Activated CD4-positive, alpha-beta T cell treated with anti-CD3 and anti-CD28 coated beads for 36 hours (primary cell): ENCODE measurements around the gene CNTN1. TPM values are rescaled to one million over a fixed set of nuclear protein-coding genes. Genes with fewer than 3 reads are reported as not detected.

Experiments
- ATAC-seq: fragments of 200-7000 bp; cut with Tn5 transposase; one replicate; pipeline ENCODE4 v1.10.0; 2021; ENCODE audit warnings: mild to moderate bottlenecking, moderate library complexity
- CTCF ChIA-PET: fragments of 350-600 bp; sonication (Branson Sonifier 250); formaldehyde crosslinking; loops from one replicate; lab custom pipeline; 2021; ENCODE audit warnings: antibody characterized with exemption; lab: Charles Lee
- POLR2A ChIA-PET: fragments of 350-600 bp; sonication (Branson Sonifier 250); formaldehyde crosslinking; loops from one replicate; lab custom pipeline; 2021; ENCODE audit warnings: antibody characterized with exemption, inconsistent platforms; lab: Charles Lee
- DNase-seq: peaks from one replicate; pipeline ENCODE4 v3.0.0-alpha.2; 2020
- H3K27ac Mint-ChIP-seq: one replicate; pipeline ENCODE4 v1.8.0; 2021; ENCODE audit warnings: mixed read lengths
- H3K27me3 Mint-ChIP-seq: one replicate; pipeline ENCODE4 v1.8.0; 2021; ENCODE audit warnings: mixed read lengths
- H3K36me3 Mint-ChIP-seq: one replicate; pipeline ENCODE4 v1.8.0; 2021; ENCODE audit warnings: low read depth, mixed read lengths
- H3K4me1 Mint-ChIP-seq: one replicate; pipeline ENCODE4 v1.8.0; 2021; ENCODE audit warnings: mixed read lengths
- H3K4me3 Mint-ChIP-seq: one replicate; pipeline ENCODE4 v1.8.0; 2021; ENCODE audit warnings: mild to moderate bottlenecking, moderate library complexity, mixed read lengths
- H3K9me3 Mint-ChIP-seq: one replicate; pipeline ENCODE4 v1.8.0; 2021; ENCODE audit warnings: low read depth, mixed read lengths
- intact Hi-C, 2 experiments: fragments of 100-400 bp; cut with DNase I in 1 of 2; cut with micrococcal nuclease in 1 of 2; formaldehyde crosslinking; loops; one replicate each; pipeline versions ENCODE4 v1.14.2 to v1.15.1; 2022 to 2024; cut with DNase I, micrococcal nuclease
- total RNA-seq, 2 experiments: library from RNA; stranded (reverse); gene quantifications; one replicate each; pipeline ENCODE4 v1.2.3, GENCODE V29; 2021

The CNTN1 gene
- total RNA-seq, 2 experiments from 2014 or later = not detected

DNA sequence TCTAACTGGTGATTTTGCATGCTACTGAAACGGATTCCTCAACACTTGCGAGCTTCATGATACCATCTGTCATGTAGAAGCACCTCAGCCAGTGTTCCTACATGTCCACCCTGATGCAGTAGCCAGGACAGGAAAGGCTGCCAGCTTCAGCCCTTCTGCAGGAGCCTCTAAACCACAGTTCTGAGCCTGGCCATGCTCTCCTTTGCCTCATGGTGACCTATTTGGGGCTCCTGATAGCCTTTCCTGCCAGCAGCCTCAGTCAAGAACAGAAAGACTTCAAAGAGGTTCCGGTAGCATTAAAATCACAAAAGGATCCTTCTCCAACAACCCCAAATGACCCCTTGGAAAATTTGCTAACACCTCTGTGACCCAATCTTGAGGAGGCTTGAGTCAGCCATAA lies 96.0 kb downstream of the CNTN1 start:
- intact Hi-C loops = no loop called here
- POLR2A ChIA-PET = no interaction called here
- no peak for DNase-seq
- H3K4me3 Mint-ChIP-seq = no peak overlapping the region
- CTCF ChIA-PET = interaction anchor here (0.7 kb wide), 1 partner anchor 119 kb away, joined by 3 read pairs; no protein-coding TSS in a partner anchor
- no peak overlapping the region for H3K27ac Mint-ChIP-seq
- no peaks in the 10 kb centered on the region for H3K27me3 Mint-ChIP-seq
- ATAC-seq = no peak
- H3K36me3 Mint-ChIP-seq = no peaks in the 10 kb centered on the region
- H3K4me1 Mint-ChIP-seq = no peaks in the 10 kb centered on the region
- H3K9me3 Mint-ChIP-seq = no peaks in the 10 kb centered on the region

DNA sequence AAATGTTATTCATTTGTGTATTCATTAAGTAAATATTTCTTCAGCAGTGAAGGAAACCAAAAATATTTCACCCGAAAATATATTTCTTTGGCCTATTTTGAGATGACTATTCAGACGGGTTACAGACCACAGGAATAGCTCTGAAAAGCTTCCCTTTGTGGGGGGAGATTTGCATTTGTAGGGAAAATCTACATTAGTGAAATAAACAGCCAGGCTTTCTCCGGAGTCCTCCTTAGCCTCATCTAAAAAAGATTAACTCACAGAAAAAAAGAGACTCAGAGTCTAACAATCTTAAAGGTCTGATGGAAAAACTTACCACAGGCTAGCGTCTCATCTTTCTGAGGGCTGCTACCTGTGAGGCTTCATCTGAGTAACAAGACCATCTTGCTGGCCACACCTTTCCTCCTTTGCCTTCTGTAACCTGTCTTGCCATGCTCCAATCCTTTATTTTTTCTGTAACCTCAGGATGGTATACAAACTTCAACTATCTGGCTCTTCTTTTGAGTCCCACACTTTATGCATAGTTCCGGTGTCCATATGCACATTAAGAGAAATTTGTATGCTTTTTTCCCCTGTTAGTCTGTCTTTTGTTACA lies 100.7 kb downstream of the CNTN1 start:
- Mint-ChIP-seq H3K27me3 (no peaks in the 10 kb centered on the region), H3K27ac (no peak overlapping the region), H3K36me3 (no peaks in the 10 kb centered on the region), H3K4me1 (no peaks in the 10 kb centered on the region), H3K4me3 (no peak overlapping the region), H3K9me3 (no peaks in the 10 kb centered on the region)
- no peak for DNase-seq
- intact Hi-C loops = no loop called here
- CTCF ChIA-PET = no interaction called here
- ATAC-seq = no peak
- POLR2A ChIA-PET = no interaction called here

DNA sequence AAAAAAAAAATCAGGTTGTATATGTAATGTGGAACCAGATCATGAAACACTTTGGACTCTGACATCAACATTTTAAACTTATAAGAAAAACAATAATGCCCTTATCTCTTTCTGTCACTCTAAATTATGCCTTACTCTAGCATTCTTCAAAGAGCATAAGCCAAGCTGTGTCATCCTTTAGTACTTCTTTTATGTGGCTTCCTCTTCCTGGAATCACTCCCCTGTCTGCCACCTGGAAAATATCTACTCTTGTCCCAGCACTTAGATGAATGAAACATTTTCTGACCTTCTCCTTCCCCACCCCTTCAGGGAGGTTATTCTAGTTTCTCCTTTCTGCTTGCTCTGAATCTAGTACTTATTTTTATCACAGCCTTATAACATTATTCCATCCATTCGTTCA lies 101.2 kb downstream of the CNTN1 start:
- Mint-ChIP-seq H3K9me3 (no peaks in the 10 kb centered on the region), H3K36me3 (no peaks in the 10 kb centered on the region), H3K4me3 (no peak overlapping the region), H3K27ac (no peak overlapping the region), H3K27me3 (no peaks in the 10 kb centered on the region), H3K4me1 (no peaks in the 10 kb centered on the region)
- ATAC-seq (no peak), DNase-seq (no peak)
- intact Hi-C loops = no loop called here
- ChIA-PET POLR2A (no interaction called here), CTCF (no interaction called here)

DNA sequence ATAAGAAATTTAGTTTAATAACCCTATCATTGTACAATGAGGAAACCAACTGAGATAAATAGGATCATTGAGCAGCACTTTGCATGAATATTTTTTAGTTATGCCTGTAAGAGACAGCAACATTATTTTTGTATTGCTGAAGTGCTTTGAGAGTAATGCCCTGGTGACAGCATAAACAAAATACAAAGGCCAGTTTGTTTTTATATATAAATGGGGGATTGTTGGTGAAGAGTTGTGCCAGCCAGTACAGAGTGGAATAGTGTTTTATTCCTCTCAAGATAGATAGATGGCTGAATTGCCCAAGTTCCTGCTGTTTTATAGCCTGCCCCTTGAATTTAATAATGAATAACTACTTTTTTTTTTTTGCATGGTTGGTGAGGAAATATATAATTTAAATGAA lies 101.8 kb downstream of the CNTN1 start:
- ATAC-seq (no peak), DNase-seq (no peak)
- ChIA-PET CTCF (no interaction called here), POLR2A (no interaction called here)
- intact Hi-C loops = no loop called here
- Mint-ChIP-seq H3K27ac (no peak overlapping the region), H3K9me3 (no peaks in the 10 kb centered on the region), H3K4me1 (no peaks in the 10 kb centered on the region), H3K36me3 (no peaks in the 10 kb centered on the region), H3K27me3 (no peaks in the 10 kb centered on the region), H3K4me3 (no peak overlapping the region)

DNA sequence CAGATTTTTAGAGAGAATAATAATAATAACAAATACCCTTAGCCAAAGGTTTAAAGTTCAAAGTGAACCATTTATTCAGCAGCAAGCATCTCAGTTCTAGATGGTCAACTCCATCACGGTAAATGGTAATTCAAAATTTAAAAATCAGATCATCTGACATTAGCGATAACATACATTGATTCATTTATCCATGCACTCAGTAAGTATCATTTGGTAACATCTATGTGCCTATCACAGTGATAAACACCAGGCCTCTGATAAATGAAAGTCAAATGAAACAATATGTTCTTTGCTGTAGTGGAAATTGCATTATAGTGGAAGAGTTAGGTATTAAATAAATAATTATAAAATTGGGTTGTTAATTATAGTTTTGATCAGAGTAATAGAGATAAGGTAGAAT lies 108.8 kb downstream of the CNTN1 start:
- Mint-ChIP-seq H3K4me1 (no peaks in the 10 kb centered on the region), H3K36me3 (no peaks in the 10 kb centered on the region), H3K27ac (no peak overlapping the region), H3K27me3 (no peaks in the 10 kb centered on the region), H3K4me3 (no peak overlapping the region), H3K9me3 (no peaks in the 10 kb centered on the region)
- intact Hi-C loops = no loop called here
- CTCF ChIA-PET = no interaction called here
- POLR2A ChIA-PET = no interaction called here
- no peak for DNase-seq
- no peak for ATAC-seq

DNA sequence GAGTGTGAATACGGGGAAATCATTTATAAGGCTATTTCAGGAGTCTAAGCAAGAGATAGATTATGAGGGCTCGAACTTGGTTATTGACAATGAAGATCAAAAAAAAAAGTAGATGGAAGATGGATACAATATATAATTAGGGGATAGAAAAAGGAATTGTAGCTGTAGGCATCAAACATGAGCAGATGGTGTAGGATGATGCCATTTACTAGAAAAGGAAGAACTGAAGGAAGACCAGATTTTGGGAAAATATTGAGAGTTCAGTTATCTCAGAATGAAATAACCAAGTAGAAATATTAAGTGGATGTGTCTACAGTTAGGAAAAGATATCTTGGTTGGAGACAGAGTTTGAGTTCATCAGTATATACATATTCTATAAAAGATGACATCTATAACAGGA lies 109.6 kb downstream of the CNTN1 start:
- H3K9me3 Mint-ChIP-seq = no peaks in the 10 kb centered on the region
- no peak overlapping the region for H3K27ac Mint-ChIP-seq
- intact Hi-C loops = no loop called here
- no peak overlapping the region for H3K4me3 Mint-ChIP-seq
- H3K4me1 Mint-ChIP-seq = no peaks in the 10 kb centered on the region
- DNase-seq (no peak), ATAC-seq (no peak)
- POLR2A ChIA-PET = no interaction called here
- no peaks in the 10 kb centered on the region for H3K27me3 Mint-ChIP-seq
- CTCF ChIA-PET = no interaction called here
- no peaks in the 10 kb centered on the region for H3K36me3 Mint-ChIP-seq

DNA sequence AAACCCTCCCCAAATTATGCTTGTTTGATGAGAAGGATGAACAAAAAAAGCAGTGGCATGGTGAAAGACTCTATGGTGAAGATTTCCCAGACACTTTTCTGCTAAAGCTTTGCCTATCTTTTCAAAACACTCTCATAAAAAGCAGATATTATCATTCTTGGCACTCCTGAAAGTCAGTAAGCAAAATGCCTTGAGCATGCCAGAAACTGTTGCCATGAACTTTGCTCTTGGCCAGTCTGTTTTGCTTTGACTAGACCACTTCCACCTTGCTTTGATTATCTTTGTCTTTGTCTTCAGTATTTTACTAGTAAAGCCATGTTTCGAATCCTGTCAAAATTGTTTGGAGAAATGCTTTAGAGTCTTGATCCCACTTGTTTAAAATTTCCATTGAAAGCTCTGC lies 110.4 kb downstream of the CNTN1 start:
- no peaks in the 10 kb centered on the region for H3K4me1 Mint-ChIP-seq
- ChIA-PET POLR2A (no interaction called here), CTCF (no interaction called here)
- H3K36me3 Mint-ChIP-seq = no peaks in the 10 kb centered on the region
- H3K27ac Mint-ChIP-seq = no peak overlapping the region
- H3K27me3 Mint-ChIP-seq = no peaks in the 10 kb centered on the region
- no peak for ATAC-seq
- no peaks in the 10 kb centered on the region for H3K9me3 Mint-ChIP-seq
- H3K4me3 Mint-ChIP-seq = no peak overlapping the region
- no peak for DNase-seq
- intact Hi-C loops = no loop called here

DNA sequence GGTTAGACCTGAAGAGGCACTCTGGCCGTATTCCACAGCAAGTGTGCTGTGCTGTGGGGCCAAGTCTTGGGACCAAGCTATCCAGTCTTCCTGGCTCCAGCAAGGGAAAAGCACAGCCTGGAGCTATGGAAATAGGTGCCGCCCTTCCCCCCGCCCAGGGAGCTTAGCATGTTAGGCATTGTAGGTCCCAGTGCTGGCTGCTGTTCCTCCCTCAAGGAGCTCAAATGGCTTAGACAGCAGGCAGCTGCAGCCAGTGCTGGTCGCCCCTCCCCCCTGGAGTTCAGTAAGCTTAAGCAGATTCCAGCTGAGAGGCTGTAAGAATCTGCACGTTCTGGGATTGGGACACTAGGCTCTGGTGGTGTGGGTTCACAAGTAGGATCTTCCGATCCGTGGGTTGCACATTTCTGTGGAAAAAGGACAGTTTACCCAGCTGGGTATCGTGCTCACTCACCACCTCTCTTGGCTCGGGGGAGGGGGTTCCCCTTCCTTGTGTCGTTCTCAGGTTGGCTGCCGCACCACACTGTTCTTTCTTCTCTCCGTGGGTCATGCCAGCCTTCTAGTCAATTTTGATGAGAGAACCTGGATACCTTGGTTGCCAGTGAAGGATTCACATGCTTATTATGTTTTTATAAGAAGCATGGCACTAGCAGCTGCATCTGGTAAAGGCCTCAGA lies 127.3 kb downstream of the CNTN1 start:
- H3K27ac Mint-ChIP-seq = no peak overlapping the region
- DNase-seq (no peak), ATAC-seq (no peak)
- CTCF ChIA-PET = no interaction called here
- H3K4me1 Mint-ChIP-seq = no peaks in the 10 kb centered on the region
- intact Hi-C loops = no loop called here
- POLR2A ChIA-PET = no interaction called here
- no peak overlapping the region for H3K4me3 Mint-ChIP-seq
- H3K9me3 Mint-ChIP-seq = peaks cover 7% of the 10 kb centered on the region
- H3K36me3 Mint-ChIP-seq = no peaks in the 10 kb centered on the region
- H3K27me3 Mint-ChIP-seq = no peaks in the 10 kb centered on the region

DNA sequence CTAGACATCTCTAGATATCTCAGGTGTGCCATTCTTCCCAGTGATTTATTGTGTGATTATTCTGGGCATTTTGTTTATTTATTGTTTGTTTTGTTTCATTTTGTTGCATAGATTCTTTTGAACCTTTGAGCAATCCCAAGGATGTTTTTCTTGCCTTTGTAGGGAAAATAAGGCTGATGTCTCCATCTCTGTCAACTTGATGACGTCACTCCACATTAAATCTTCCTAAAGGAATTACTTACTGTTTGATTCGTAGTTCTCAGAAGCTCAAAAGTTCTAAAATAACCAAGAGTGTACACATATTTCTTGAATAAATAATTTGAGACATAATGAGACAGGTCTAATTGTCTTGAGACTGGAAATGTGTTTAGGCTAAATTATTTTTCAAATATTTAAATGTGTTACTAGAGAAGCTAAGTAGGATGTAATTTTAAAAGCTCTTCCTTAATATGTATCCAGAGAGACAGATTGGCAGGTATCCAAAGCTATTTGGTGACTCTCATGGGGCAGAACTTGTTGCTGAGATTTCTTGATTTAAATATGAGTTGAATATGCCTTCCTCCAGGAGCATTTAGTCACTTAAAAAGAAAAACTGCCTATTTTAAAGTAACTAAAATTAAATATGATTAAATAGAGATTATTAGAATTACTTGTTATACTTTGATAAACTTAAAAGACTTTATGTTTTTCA lies 128.7 kb downstream of the CNTN1 start:
- intact Hi-C loops = no loop called here
- DNase-seq = no peak
- no peak for ATAC-seq
- ChIA-PET CTCF (no interaction called here), POLR2A (no interaction called here)
- H3K4me1 Mint-ChIP-seq = no peaks in the 10 kb centered on the region
- H3K9me3 Mint-ChIP-seq = peaks cover 6% of the 10 kb centered on the region
- H3K27ac Mint-ChIP-seq = no peak overlapping the region
- H3K36me3 Mint-ChIP-seq = no peaks in the 10 kb centered on the region
- no peak overlapping the region for H3K4me3 Mint-ChIP-seq
- no peaks in the 10 kb centered on the region for H3K27me3 Mint-ChIP-seq

DNA sequence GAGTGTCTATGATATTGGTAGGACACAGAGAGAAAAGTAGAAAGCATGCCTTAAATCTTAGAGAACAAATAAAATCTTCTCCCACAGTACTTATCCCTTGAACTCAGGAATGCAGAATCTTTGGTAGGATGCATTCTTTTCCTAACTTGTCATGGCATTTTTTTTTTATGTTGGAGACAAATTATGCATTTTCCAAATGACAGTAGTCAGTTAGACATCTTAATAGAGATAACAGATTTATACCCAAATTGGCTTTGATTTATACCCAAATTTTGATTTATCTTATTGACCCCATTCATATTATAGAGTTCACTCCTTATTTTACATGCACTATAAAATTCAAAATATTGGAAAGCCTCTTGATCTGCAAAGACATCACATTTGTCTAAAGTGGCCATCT lies 132.9 kb downstream of the CNTN1 start:
- no peaks in the 10 kb centered on the region for H3K9me3 Mint-ChIP-seq
- ATAC-seq = no peak
- no peak overlapping the region for H3K4me3 Mint-ChIP-seq
- H3K27me3 Mint-ChIP-seq = no peaks in the 10 kb centered on the region
- no peak overlapping the region for H3K27ac Mint-ChIP-seq
- intact Hi-C loops = no loop called here
- POLR2A ChIA-PET = no interaction called here
- H3K36me3 Mint-ChIP-seq = no peaks in the 10 kb centered on the region
- no peaks in the 10 kb centered on the region for H3K4me1 Mint-ChIP-seq
- CTCF ChIA-PET = no interaction called here
- DNase-seq = no peak

DNA sequence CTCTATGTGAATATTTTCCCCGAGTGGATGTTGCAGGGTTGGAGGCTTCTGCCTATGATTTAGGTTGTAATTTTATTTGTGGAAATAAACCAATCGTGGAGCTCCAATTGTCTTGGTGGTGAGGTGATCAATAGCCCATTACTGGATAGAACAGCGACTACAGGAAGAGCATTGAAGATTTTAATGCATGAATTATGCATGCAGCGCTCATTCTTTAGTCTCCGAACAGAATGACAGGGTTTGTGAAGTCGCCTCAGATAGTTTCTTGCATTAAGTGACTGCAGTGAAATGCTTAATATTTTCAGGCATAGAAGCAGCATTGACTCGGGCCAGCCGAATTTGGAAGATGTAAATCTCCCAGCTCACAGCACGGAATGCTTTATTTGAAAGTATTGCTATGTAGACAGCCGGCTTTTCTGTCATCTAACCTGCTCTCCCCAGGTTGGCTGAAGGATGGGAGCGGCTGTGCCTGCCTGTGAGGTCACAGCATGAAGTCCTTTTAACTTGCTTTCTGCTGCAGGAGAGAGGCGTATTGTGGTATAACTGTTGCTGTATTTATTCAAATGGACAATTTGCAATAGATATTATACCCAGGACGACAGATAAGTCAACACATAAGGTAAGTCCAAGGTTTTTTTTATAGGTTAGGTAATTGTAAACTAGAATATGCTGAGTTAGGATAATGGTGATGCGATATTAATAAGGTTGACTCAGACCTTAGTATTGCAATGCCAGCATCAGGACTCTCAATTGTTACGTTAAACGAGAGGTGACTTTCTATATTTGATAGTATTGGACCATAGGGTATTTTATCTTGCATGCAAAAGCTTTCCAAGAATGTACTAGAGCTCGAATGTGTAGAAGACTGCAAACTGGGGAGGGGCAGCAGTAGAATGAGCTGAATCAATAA lies 135.7 kb downstream of the CNTN1 start:
- Mint-ChIP-seq H3K36me3 (no peaks in the 10 kb centered on the region), H3K27me3 (no peaks in the 10 kb centered on the region), H3K27ac (no peak overlapping the region), H3K4me3 (no peak overlapping the region), H3K9me3 (no peaks in the 10 kb centered on the region), H3K4me1 (no peaks in the 10 kb centered on the region)
- POLR2A ChIA-PET = no interaction called here
- no peak for DNase-seq
- ATAC-seq = no peak
- intact Hi-C loops = no loop called here
- CTCF ChIA-PET = no interaction called here
